Measurements from ENCODE around the gene RBM47.
A peak's percentile ranks its signal among the peaks of the same experiment; 100 is the strongest.
"Not testable (repeated sequence)": the region's sequence is repeated elsewhere in the genome, so short reads cannot be mapped to it uniquely, and the experiment has no call there.

RBM47 gene

GRCh38 chr4:40628888-40629287 is 776 bp downstream of the RBM47 start:
- TF ChIP-seq CTCF (IDR thresholded peaks at IDR 0.05; ENCODE audit: low read depth, low read length, missing control alignments), result no peak
- Histone ChIP-seq H3K27me3 (replicated peaks) (peaks cover 2% of the 10 kb centered on the region), H3K27ac (no peak overlapping the region), H3K4me3 (ENCODE audit: low read depth, low read length) (peak overlapping the region; percentile 61), H3K36me3 (replicated peaks) (no peaks in the 10 kb centered on the region)
- in situ Hi-C loops (cut with HindIII; ENCODE audit: low pct_ligation_motif_present, low sequenced_read_pairs), result no loop called here
- DNase-seq, result no peak

- H3K27me3 ChIP-seq (replicated peaks); H3K27ac ChIP-seq; H3K36me3 ChIP-seq (replicated peaks); H3K4me3 ChIP-seq (ENCODE audit: low read depth, low read length); DNase-seq; in situ Hi-C loops (cut with HindIII; ENCODE audit: low pct_ligation_motif_present, low sequenced_read_pairs): not testable (repeated sequence)
These were observed 1.3 kb downstream of the RBM47 start for GRCh38 chr4:40628407-40628806.

- no peak for TF ChIP-seq CTCF (IDR thresholded peaks at IDR 0.05; ENCODE audit: low read depth, low read length, missing control alignments)
- Histone ChIP-seq H3K27me3 (replicated peaks) (peaks cover 2% of the 10 kb centered on the region), H3K27ac (no peak overlapping the region), H3K4me3 (ENCODE audit: low read depth, low read length) (no peak overlapping the region), H3K36me3 (replicated peaks) (no peaks in the 10 kb centered on the region)
- no peak for DNase-seq
- in situ Hi-C loops (cut with HindIII; ENCODE audit: low pct_ligation_motif_present, low sequenced_read_pairs), result no loop called here
These were observed 2.1 kb downstream of the RBM47 start for GRCh38 chr4:40627540-40627939.

GRCh38 chr4:40626183-40626990 is 3.3 kb downstream of the RBM47 start:
- H3K4me3 ChIP-seq (ENCODE audit: low read depth, low read length), result no peak overlapping the region
- no peaks in the 10 kb centered on the region for H3K36me3 ChIP-seq (replicated peaks)
- no peak for TF ChIP-seq CTCF (IDR thresholded peaks at IDR 0.05; ENCODE audit: low read depth, low read length, missing control alignments)
- no peak overlapping the region for H3K27ac ChIP-seq
- peaks cover 2% of the 10 kb centered on the region for H3K27me3 ChIP-seq (replicated peaks)
- in situ Hi-C loops (cut with HindIII; ENCODE audit: low pct_ligation_motif_present, low sequenced_read_pairs), result no loop called here
- peak; percentile 4 for DNase-seq

GRCh38 chr4:40623707-40624106 is 6.0 kb downstream of the RBM47 start:
- H3K27ac ChIP-seq, result no peak overlapping the region
- DNase-seq, result no peak

GRCh38 chr4:40622913-40623312 is 6.8 kb downstream of the RBM47 start:
- H3K27ac ChIP-seq, result no peak overlapping the region
- in situ Hi-C loops (cut with HindIII; ENCODE audit: low pct_ligation_motif_present, low sequenced_read_pairs), result no loop called here
- TF ChIP-seq CTCF (IDR thresholded peaks at IDR 0.05; ENCODE audit: low read depth, low read length, missing control alignments), result no peak
- no peak for DNase-seq
- no peak overlapping the region for H3K4me3 ChIP-seq (ENCODE audit: low read depth, low read length)
- peaks cover 2% of the 10 kb centered on the region for H3K27me3 ChIP-seq (replicated peaks)
- no peaks in the 10 kb centered on the region for H3K36me3 ChIP-seq (replicated peaks)

More at GRCh38 chr4:40623707-40624106, 6.0 kb downstream of the RBM47 start:
- in situ Hi-C loops (cut with HindIII; ENCODE audit: low pct_ligation_motif_present, low sequenced_read_pairs), result no loop called here
- no peak for TF ChIP-seq CTCF (IDR thresholded peaks at IDR 0.05; ENCODE audit: low read depth, low read length, missing control alignments)
- no peaks in the 10 kb centered on the region for H3K36me3 ChIP-seq (replicated peaks)
- no peak overlapping the region for H3K4me3 ChIP-seq (ENCODE audit: low read depth, low read length)
- peaks cover 2% of the 10 kb centered on the region for H3K27me3 ChIP-seq (replicated peaks)
